GM18505 (cell line): ENCODE data around the gene TTC27.
"Not testable (repeated sequence)": the region's sequence is repeated elsewhere in the genome, so short reads cannot be mapped to it uniquely, and the experiment has no call there.

Experiments
- ATAC-seq: cut with Tn5 transposase; IDR thresholded peaks from one replicate; pipeline ENCODE4 v1.9.1; 2021; ENCODE audit not compliant: unreplicated experiment
- POLR2A ChIP-seq: IDR thresholded peaks from 4 replicates; pipeline ENCODE4 v1.6.1; 2011; ENCODE audit warnings: borderline replicate concordance; ENCODE audit not compliant: insufficient read depth, insufficient read length; ENCODE audit errors: extremely low read depth

The TTC27 gene

DNA sequence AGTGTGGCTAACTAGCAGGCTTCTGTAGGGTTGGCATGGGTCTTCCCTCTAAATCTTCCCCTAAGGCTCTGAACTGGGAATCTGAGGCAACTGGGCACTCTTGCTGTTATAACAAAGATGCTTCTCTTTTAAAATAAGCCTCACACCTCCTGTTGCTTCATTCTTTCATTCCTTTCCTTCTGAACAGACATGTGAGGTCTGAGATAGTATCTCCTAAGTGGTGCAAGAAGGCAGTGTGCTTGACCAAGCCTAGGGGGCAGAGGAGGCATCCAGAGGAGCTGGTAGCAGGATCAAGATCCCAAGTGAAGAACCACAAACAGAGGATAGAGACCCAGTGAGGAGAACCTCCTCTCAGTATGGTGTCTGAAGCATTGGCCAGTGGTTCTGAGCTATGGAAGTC lies 90.9 kb downstream of the TTC27 start:
- no peak for TF ChIP-seq POLR2A
- ATAC-seq, result no peak

GRCh38 chr2:32719430-32719829 lies 91.6 kb downstream of the TTC27 start:
- ATAC-seq, result no peak
- TF ChIP-seq POLR2A, result no peak

DNA sequence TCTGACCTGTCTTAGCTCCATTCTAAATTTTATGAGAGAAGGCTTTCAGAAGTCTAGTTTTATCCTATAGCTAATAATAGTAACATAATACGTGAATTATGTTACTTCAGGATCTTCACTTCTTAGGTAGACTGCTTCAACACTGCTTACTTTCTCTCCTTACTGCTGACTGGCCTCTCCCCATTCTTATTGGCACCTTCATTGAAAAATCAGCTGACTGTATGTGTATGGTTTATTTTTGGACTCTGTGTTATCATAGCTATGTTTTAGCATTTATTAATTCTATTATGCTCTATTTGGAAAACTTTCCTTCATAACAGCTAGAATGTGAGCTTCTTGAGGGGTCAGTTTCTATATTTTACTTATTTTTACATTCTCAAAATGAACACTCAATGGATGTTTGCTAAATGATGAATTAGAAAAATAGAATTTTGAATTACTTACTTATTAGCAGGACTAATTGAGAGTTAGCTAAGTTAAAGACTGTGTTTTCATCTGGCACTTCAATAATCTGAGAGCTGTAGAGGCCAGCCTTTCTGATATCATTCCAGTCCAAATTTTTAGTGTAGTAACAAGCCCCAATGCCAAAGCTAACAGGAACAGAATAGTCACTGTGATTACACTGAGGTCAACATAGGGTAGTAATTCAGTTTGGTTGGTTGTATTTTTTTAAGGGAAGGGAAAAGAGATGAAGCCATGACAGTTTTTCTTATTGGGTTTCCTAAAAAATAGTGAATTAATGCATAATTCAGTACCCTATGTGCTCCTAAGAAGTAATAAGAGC lies 92.3 kb downstream of the TTC27 start:
- TF ChIP-seq POLR2A, result no peak
- no peak for ATAC-seq

DNA sequence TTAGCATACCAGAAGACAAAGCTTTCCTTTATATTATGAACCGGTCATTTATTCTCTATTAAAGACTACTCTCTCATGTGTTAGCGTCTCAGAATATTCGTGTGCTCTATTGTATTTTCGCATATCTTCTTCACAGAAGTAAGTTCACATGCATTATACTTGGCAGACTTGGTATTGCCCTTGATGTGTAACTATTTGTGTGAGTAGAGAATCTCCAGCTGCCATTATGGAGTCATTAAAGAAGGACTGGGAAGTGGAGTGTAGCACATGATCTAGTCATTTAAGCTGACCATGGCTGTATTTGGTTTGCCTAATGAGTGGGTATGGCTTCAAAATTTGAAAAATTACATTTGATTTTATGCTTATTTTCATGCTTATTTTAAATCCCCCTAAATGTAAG lies 92.9 kb downstream of the TTC27 start:
- no peak for TF ChIP-seq POLR2A
- ATAC-seq, result no peak

DNA sequence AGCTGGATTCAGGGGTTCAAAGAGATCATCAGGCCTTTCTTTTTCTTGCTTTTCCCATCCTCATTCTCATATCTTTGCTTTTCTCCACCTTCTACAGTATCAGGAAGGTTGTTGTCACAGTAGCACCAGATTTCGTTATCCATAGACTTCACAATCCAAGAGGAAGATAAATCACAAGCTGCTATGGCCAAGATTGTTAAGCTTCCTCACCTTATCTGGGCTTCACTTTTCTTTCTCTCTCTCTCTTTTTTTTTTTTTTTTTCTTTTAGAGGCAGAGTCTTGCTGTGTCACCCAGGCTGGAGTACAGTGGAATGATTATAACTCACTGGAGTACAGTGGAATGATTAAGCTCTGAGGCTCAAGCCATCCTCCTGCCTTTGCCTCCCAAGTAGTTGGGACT lies 93.5 kb downstream of the TTC27 start:
- ATAC-seq, result no peak
- TF ChIP-seq POLR2A, result no peak

DNA sequence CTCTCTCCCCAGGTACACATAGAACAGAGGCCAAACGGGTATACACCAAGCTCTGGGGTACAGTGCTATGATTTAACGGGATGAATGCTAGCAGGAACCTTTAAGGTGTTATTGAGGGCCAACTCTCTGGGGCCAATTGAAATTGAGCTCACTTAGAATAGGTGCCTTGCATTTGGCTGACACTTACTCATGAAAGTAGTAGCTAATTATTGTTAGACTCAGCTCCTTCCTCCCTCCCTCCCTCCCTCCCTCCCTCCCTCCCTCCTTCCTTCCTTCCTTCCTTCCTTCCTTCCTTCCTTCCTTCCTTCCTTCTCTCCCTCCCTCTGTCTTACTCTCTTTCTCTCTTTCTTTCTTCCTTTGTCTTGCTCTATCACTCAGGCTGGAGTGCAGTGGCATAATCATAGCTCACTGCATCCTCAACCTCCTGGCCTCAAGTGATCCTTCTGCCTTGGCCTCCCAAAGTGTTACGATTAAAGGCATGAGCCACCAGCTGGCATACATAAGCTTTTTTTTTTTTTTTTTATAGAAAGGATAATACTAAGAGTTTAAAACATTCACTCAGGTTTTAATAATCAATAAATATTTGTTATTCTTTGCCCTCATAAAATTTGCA lies 95.7 kb downstream of the TTC27 start:
- ATAC-seq, result no peak

GRCh38 chr2:32726678-32727077 lies 98.8 kb downstream of the TTC27 start:
- ATAC-seq, result not testable (repeated sequence)

More for the DNA sequence above, 95.7 kb downstream of the TTC27 start:
- no peak for TF ChIP-seq POLR2A

GRCh38 chr2:32727157-32727556 lies 99.3 kb downstream of the TTC27 start:
- TF ChIP-seq POLR2A, result no peak
- ATAC-seq, result no peak

DNA sequence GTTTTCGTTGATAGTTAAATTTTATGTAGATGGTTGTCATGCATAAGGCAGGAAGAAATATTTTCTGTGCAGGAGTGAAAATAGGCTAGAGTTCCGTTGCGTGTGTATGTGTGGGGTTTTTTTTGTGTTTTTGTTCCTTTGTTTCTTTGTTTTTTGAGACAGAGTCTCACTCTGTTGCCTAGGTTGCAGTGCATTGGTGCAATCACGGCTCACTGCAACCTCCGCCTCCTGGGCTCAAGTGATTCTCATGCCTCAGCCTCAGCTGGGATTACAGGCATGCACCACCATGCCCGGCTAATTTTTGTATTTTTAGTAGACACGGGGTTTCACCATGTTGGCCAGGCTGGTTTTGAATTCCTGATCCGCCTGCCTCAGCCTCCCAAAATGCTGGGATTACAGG lies 103.1 kb downstream of the TTC27 start:
- ATAC-seq, result not testable (repeated sequence)

GRCh38 chr2:32732120-32732519 lies 104.3 kb downstream of the TTC27 start:
- no peak for TF ChIP-seq POLR2A
- no peak for ATAC-seq

DNA sequence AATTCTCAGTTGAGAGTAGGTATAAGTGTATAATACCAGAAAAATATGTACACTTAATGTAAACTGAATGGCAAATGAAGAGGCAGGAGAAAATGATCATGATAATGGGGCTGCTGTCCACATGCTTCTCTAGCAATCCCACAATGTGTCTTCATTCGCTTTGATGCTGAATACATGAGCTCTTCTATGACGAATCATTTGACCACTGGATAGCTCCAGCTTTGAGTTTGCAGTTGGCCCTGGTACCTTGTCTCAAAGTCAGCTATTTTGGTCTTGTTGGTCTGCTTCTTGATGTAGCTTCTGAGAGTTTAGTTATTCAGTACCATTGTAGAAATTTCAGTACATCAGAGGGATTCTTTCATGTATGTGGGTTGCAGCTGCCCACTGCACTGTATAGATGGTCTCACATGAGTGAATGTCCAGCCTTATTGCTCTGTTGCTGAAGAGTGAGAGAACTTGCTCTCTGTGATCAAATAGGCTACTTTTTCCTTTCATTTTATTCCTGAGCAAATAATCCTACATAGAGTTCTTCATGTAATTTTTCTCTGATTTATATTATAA lies 105.1 kb downstream of the TTC27 start:
- no peak for ATAC-seq

DNA sequence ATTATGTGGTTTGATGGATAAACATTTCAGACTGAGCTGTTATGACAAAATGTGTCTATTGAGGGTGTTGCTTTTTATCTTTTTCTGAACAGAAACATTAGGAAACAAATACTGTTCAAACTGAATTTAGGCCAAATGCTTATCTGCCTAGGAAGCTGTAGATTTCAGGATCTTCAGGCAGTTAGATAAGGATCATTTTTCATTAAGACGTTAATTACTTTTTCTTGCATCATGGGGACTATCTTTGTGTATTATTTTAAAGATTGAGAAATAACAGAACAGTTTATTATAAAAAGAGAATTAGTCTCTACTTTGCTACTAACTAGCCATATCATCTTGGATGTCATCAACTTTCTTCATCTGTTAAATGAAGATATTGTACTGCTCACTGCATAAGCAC lies 107.5 kb downstream of the TTC27 start:
- ATAC-seq, result no peak
- TF ChIP-seq POLR2A, result no peak

More for the DNA sequence above, 105.1 kb downstream of the TTC27 start:
- no peak for TF ChIP-seq POLR2A

- TF ChIP-seq POLR2A, result no peak
- ATAC-seq, result no peak
Observed at GRCh38 chr2:32738939-32739338, 111.1 kb downstream of the TTC27 start.

- ATAC-seq, result no peak
- no peak for TF ChIP-seq POLR2A
Observed at GRCh38 chr2:32739664-32740063, 111.8 kb downstream of the TTC27 start.
